UCSD-AML1 (cell line): ENCODE results near the gene GNL1.
"Not testable (repeated sequence)": the region's sequence is repeated elsewhere in the genome, so short reads cannot be mapped to it uniquely, and the experiment has no call there.

Experiments used
- DNase-seq: peaks from one replicate; lab custom pipeline; 2025; ENCODE audit not compliant: unreplicated experiment; lab: John Stamatoyannopoulos, UW

GNL1 gene

GRCh38 chr6:30500421-30501355 lies 55.6 kb downstream of the GNL1 start:
- DNase-seq = peak; percentile 34

- not testable (repeated sequence) for DNase-seq
Measured at GRCh38 chr6:30498705-30499104, 57.6 kb downstream of the GNL1 start.

GRCh38 chr6:30497714-30498113 lies 58.6 kb downstream of the GNL1 start:
- DNase-seq = no peak

DNA sequence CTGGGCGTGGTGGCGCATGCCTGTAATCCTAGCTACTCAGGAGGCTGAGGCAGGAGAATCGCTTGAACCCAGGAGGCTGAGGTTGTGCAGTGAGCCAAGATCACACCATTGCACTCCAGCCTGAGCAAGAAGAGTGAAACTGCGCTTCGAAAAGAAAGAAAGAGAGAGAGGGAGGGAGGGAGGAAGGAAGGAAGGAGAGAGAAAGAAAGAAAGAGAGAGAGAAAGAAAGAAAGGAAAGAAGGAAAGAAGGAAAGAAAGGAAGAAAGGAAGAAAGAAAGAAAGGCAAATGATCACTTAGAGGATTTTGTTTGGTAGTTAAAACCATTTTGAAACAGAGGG lies 59.1 kb downstream of the GNL1 start:
- DNase-seq = not testable (repeated sequence)

DNA sequence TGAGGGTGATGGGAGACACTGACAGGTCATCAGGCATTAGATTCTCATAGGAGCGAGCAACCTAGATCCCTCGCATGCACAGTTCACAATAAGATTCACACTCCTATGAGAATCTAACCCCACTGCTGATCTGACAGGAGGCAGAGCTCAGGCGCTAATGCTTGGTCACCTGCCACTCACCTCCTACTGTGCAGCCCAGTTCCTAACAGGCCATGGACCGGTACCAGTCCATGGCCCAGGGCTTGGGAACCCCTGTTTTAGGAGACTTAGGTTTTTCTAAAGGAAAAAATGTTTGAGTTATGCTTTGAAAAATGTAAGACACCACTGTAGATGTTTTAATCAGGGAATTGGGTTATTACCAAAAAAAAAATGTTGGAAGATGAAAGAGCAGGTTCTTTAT lies 60.3 kb downstream of the GNL1 start:
- DNase-seq = no peak

DNA sequence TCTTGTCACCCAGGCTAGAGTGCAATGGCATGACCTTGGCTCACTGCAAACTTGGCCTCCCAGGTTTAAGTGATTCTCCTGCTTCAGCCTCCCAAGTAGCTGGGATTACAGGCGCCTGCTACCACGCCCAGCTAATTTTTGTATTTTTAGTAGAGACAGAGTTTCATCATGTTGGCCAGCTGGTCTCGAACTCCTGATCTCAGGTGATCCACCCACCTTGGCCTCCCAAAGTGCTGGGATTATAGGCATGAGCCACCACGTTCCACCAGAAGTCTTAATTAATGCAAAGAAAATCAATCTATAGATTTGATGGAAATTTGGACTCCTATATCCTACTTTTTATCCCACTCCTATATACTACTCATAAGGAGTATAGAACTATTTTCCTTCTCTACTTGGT lies 61.2 kb downstream of the GNL1 start:
- not testable (repeated sequence) for DNase-seq

DNA sequence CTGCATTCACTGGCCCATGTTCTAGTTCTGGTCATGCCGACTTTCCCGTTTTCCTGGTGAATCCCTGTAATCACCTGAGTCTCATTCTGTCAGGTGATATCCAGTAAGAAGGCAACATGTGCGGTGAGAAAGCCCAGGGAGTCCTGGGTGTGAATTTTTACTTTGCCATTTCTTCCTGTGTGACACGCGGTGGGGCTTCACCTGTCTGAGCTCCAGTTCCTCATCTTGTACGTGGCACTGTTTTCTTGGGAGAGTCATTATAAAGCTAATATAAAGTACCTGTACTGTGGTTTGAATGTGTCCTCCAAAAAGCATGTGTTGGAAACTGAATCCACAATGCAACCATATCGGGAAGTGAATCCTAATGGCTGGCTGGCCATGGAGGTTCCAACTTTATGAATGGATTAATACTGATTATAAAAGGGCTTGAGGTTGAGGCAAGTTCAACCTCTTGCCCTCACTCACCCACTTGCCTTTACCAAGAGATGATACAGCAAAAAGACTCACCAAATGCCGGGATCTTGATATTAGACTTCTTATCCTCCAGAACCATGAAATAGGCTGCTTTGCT lies 61.9 kb downstream of the GNL1 start:
- no peak for DNase-seq

GRCh38 chr6:30493643-30494250 lies 62.5 kb downstream of the GNL1 start:
- DNase-seq = peak; percentile 52

- no peak for DNase-seq
Measured at GRCh38 chr6:30491991-30492952, 64.0 kb downstream of the GNL1 start.
